ENCODE results near the gene SHQ1.
A peak's percentile ranks its signal among the peaks of the same experiment; 100 is the strongest.

Gene SHQ1

DNA sequence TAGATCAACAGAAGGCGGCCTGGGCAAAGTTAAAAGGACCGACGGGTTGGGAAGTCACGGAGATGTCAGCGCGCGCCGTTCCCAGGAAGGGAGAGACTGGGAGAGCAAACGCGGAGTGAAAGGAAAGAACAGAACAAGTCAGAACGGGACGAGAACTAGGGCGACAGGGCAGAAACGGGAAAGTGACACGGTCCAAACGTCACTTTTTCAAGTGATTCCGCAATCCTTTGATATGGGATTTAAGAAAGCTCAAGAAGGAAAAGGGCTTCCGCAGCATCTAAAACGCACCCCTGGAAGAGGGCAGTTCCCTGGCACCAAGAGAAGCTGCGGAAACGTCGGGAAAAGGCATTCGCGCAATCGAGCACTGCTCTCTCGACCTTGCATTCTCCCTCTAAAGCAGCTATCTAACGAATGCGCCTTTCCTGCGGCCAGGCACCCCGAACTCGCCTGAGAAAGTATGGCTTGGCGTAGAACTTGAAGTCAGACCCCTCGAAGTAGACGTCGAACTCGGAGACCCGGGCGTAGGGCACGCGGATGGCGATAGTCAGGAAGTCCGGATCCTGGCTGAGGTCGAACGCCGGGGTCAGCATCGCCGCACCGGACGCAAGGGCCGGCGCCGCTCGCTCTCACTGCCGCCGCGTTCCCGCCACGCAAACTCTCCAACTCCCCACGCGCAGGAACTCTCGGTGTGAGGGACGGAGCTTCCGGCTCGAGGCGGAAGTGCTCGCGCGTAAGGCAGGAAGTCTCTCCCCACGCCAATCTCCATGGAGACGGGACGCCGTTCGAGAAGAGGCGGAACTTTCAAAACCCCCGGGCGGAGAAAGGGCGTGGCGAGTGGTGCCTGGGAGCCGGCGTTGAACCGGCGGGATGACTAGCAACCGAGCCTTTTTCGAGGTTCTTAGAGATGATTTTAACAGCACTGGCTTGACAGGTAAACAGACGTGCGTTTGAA lies at the start of gene SHQ1:
TSS of gene SHQ1 (minus strand) at position 695 of the 952 bp plus-strand sequence. CDS start at position 590, 105 bp downstream.
- peak; percentile 90 to 97 for DNase-seq (ENCODE audit: low read depth in 2 of 2)

DNA sequence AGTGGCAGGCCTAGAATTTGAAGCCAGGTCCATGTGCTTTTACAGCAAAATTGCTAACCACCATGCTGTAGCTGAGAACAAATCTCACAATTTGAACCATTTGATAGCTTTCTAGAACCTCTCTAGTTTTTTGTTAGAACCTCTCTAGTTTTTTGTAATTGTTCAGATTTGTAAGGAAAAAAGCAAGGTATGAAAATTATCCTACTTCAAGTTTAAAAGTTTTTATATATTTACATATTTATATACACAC lies 49.4 kb upstream of the SHQ1 start:
- no peak for DNase-seq (ENCODE audit: low read depth in 2 of 2)

DNA sequence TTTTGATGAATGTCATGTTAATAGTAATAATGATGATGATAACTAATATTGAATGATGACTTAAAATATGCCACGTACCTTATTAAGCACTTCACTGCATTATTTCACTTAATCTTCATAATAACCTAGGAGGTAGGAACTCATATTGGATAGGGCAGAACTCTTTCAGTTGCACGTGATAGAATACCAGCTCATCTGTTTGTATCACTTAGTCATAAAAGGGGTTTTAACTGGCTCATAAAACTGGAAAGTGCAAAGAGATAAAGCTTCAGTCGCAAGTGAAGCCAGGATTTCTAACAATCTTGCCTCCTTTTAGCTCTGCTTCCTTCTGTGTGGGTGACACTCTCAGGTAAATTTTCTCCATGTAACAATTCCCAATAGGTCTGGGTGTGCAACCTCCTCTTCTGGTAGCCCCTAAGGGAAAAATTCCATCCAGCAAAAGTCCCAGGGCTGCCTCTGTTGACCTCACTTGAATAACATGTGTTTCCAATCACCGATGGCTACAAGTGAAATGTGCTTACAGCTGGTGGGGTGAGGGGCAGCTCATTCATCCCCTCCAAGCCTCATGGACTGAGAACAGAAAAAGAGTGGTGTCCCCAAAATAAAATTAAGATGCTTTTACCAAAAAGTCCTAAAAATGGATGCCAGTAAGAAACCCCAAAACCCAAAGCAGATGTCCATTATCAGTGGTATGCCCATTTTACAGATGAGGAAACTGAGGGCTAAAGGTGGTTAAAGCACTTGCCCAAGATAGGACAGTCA lies 48.9 kb upstream of the SHQ1 start:
- DNase-seq (ENCODE audit: low read depth in 2 of 2): no peak

GRCh38 chr3:72894976-72895552 lies 46.8 kb upstream of the SHQ1 start:
- no peak for DNase-seq (ENCODE audit: low read depth in 2 of 2)

DNA sequence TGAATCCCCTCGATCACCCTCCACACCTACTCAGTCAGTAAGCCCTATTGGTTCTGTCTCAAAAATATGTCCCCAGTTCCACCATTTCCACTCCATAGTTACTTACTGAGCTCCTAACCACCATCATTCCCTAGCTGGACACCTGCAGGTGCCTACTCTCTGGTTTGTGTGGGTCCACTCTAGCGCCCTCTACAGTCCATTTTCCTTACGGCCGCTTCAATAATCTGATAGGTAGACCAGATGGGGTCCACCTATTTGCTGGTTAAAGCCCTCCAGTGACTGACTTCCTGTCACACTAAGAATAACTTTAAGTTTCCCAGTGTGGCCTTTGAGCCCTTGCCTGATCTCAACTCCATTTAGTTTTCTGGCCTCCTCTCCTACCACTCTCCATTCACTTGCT lies 44.6 kb upstream of the SHQ1 start:
- no peak for DNase-seq (ENCODE audit: low read depth in 2 of 2)

GRCh38 chr3:72892081-72892775 lies 44.0 kb upstream of the SHQ1 start:
- no peak for DNase-seq (ENCODE audit: low read depth in 2 of 2)

DNA sequence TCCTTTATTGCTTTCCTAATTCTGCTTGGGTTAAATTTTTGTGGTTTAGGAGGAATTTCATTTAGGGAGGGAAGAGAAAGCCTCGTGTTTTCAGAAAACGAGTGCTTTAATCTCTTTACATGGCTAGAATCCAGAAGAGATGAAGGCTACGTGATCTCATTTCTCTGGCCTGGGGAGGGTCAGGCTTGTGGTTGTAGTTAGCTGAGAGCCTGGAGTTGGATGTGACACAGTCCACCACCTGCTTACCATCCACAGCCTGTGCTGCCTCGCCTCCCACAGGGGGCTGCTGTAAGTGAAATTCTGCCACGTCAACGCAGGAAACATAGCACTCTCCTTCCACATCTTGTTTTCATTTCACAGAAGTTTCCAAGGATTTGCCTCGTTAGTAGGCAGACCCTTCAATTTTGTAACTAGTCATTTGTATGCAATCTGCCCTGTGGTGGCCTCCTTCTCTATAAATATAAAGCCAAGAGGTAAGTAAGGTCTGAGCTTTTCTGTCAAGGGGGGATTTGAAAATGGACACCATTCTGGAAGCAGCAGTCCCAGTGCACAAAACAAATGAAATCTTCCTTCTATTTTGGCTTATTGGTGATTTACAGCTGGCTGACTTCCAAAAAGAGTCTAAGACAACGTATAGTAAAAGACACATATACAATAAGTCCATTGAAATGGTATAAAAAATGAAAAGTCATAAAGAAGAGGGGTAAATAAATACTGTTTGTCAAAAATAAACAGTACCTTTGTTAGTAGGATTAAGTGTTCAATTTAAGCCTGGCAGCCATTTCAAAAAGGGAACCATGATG lies 43.0 kb upstream of the SHQ1 start:
- no peak for DNase-seq (ENCODE audit: low read depth in 2 of 2)

- DNase-seq (ENCODE audit: low read depth in 2 of 2): no peak
These were observed 42.1 kb upstream of the SHQ1 start for GRCh38 chr3:72890166-72890925.

DNA sequence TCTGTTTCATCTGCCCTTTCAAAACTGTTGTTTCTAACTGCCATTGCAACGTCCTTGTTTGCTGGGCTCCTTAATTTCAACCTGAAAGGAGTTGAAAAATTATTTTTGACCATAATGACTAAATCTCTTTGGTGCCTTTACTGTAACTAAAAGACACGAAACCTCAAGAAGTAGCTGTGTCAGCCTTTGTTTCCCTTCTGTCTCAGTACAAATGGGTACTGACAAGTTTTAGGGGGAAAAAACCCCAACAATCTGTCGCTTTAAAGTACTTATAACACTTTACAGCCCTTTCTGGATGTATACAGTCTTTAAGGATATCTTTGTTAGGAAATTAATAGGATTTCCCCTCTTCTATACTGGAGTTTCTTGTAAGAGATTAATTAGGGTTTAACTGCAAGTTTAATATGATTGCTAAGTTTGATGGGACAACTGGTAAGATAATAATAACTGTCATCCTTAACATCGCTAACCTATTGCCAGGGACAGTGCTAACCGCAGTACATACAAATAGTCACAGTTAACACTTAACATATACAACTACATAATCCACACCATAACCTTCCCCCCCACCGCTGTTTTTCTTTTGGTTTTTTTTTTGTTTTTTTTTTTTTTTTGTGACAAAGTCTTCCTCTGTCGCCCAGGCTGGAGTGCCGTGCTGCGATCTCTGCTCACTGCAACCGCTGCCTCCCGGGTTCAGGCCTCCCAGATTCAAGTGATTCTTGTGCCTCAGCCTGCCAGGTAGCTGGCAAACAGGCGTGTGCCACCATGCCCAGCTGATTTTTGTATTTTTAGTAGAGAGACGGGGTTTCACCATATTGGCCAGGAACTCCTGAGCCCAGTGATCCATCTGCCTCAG lies 41.3 kb upstream of the SHQ1 start:
- DNase-seq (ENCODE audit: low read depth in 2 of 2): no peak

DNA sequence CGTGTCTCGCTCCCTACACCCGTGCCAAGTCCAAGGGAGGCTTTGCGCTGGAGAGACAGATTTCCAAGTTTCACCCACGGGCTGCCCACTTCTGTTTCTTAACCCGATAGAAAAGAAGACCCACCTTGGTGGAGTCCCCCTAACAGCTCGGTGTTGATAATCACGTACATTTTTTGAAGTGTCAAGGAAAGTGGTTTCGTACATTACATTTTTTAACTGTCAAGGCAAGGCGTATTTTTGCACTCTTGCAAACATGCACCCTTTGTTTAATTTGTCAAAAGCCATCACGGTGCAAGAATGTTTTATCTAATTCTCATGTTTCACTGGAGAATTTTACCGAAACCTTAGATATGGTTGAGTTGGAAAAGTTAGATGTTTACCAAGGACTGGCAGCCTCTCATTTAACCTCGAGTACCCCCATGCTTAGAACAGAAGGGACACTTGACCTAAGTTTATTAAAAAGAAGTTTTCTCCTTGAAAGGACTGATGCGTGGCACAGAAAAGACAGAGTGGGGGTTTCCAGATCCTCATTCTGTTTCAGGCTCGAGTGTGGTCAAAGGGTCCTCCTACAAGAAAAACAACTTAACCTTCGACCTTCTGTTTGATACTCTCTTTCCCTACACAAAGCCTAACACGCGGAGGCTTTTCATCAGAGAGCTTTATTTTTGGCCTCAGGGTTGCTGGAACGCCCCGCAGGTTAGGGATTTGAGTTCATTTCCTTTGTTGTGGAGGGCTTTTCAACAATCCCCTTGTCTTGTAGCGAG lies 40.5 kb upstream of the SHQ1 start:
- no peak for DNase-seq (ENCODE audit: low read depth in 2 of 2)

GRCh38 chr3:72887705-72888545 lies 39.7 kb upstream of the SHQ1 start, which contains the start of gene GXYLT2:
GXYLT2 (plus strand) TSS chr3:72888046; CDS start chr3:72888234, 188 bp downstream.
- peak in 1 of 2 donors; percentile 14 for DNase-seq (ENCODE audit: low read depth in 2 of 2)

DNA sequence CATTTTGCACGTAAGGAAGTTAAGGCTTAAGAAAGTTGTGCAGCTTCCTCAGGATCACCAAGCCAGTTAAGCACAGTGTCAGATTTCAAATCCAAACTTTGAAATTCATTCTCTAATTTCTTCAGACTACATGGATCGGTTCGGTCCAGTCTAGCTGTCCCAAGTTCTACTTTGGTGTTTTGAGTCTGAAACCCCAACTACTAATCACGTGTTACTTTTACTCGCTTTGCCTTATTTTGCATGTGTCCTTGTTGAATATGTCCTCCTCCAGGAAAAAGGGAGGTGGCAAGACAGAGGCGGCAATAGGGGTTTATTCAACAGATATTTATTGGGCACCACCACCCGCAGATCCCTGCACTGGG lies 39.1 kb upstream of the SHQ1 start:
- DNase-seq (ENCODE audit: low read depth in 2 of 2): no peak

GRCh38 chr3:72872183-72872582 lies 23.9 kb upstream of the SHQ1 start:
- DNase-seq (ENCODE audit: low read depth in 2 of 2): no peak

GRCh38 chr3:72862314-72863090 lies 14.3 kb upstream of the SHQ1 start:
- DNase-seq (ENCODE audit: low read depth in 2 of 2): no peak

GRCh38 chr3:72860846-72861245 lies 12.6 kb upstream of the SHQ1 start:
- no peak for DNase-seq (ENCODE audit: low read depth in 2 of 2)

GRCh38 chr3:72860053-72860452 lies 11.8 kb upstream of the SHQ1 start:
- DNase-seq (ENCODE audit: low read depth in 2 of 2): no peak

- no peak for DNase-seq (ENCODE audit: low read depth in 2 of 2)
These were observed 6.8 kb upstream of the SHQ1 start for GRCh38 chr3:72855001-72855400.
